ENCODE results near the gene KAT2B.
"Not testable (repeated sequence)": the region's sequence is repeated elsewhere in the genome, so short reads cannot be mapped to it uniquely, and the experiment has no call there.

Gene KAT2B

DNA sequence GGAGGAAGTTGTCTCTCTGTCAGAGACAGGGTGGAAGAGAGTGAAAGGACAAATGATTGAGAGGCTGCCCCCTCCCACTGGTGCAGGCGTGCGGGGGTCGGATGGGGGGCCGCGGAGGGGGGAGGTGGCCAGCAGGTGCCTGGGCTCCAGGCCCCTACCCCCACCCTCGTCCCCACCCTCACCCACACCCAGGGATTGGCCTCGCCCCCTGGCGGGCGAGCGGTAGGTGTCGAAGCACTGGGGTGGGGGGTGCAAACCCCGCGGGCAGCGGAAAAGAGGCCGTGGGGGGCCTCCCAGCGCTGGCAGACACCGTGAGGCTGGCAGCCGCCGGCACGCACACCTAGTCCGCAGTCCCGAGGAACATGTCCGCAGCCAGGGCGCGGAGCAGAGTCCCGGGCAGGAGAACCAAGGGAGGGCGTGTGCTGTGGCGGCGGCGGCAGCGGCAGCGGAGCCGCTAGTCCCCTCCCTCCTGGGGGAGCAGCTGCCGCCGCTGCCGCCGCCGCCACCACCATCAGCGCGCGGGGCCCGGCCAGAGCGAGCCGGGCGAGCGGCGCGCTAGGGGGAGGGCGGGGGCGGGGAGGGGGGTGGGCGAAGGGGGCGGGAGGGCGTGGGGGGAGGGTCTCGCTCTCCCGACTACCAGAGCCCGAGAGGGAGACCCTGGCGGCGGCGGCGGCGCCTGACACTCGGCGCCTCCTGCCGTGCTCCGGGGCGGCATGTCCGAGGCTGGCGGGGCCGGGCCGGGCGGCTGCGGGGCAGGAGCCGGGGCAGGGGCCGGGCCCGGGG lies at the start of gene KAT2B:
Gene KAT2B, plus strand, starts transcription at position 682 of the 783 bp plus-strand sequence. Its CDS starts 32 bp downstream, at position 714.
- peak; percentile 92 for DNase-seq (ENCODE audit: low spot score)

DNA sequence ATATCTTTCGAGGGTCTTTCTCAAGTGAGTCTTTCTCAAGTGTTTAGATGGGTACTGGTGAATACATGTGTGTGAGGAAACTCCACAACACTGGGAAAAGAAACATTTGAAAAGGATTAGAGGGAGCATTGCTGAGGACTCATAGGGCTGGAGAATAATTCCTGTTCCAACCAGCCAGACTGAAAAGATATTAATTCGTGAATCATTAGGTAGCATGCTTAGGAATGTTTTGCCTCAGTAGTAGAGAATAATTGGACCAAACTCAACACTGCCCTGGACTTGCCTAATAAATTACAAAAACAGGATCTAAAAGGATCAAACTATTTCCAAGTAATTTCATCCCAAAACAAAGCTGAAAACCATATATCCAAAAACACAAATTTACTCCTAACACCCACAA lies 45.5 kb upstream of the KAT2B start:
- DNase-seq (ENCODE audit: low spot score), result no peak

DNA sequence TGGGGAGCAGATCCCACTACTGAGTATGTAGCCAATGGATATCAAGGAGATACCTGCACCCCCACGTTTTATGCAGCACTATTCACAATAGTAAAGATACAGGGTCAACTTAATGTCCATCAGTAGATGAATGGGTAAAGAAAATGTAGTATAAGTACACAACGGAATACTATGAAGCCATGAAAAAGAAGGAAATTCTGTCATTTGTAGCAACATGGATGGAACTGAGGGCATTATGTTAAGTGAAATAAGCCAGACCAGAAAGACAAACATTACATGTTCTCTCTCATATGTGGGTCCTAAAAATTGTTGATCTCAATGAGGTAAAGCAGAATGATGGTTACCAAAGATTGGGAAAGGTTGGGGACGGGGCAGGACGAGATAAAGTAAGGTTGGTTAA lies 42.7 kb upstream of the KAT2B start:
- no peak for DNase-seq (ENCODE audit: low spot score)

DNA sequence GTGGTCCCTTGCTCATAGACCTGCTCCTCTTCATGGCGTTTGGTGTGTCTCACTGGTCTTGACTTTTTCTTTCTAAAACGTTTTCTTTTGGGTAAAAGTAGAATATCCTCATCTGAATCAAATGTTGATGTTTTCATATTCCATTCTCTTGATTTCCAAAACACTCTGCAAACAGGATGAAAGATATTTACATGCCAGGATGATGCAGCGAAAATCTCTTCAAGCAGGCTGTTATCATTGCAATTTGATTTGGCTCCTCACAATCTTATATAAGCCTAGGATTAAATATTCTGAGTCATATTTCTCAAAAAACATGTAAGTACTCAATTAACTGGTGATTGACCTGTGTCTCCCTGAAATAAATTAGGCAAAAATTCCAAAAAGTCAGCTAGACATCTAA lies 38.3 kb upstream of the KAT2B start:
- no peak for DNase-seq (ENCODE audit: low spot score)

DNA sequence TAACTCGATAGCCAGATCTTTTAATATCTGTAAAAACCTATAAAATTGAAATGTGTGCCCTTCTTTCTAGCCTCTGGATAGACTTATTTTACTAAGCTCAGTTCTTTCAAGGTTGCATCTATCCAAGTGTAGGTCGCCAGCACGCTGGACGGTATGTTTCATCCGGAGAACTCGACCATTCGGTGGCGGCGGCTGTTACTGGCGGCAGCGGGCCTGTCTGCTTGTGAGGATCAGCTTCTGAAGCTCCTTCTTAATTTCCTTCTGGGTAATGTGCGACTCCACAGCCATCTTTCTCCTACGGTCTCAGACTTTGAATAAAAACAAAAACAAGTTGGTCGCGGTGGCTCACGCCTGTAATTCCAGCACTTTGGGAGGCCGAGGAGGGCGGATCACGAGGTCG lies 32.3 kb upstream of the KAT2B start:
- DNase-seq (ENCODE audit: low spot score), result no peak

DNA sequence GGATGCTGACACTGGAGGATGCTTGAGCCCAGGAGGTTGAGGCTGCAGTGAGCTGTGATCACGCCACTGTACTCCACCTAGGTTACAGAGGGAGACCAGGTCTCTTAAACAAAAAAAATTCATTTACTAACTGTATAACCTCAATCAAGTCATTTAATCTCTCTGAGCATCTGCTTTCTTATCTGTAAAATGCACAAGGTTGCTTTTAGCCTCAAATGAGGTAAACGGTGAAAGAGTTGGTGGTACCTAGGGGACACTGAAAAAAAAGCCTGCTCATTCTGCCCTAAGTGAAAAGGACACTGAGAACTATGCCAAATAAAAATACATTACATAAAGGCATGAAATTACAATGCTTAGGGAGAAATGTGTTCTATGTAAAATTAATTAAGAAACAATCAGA lies 31.6 kb upstream of the KAT2B start:
- no peak for DNase-seq (ENCODE audit: low spot score)

DNA sequence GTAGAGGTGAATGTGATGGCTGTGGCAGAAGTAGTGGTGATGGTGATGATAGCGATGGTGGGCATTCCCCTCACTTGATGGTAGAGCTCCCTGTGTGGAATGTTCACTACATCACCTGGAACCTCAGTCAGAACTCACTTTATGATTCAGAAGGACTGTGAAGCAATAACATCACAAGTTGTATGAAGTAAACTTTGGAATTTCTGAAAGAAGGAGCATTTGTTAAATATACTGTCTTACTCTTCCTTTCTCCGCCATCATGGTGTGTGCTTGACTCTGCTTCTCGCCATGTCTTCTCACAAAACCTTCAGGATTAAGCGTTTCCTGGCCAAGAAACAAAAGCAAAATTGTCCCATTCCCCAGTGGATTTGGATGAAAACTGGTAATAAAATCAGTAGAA lies 28.1 kb upstream of the KAT2B start, which contains the start of gene PP2D1:
Gene PP2D1, minus strand, starts transcription at position 101 of the 400 bp plus-strand sequence. CDS start 192 bp downstream, outside the sequence.
- DNase-seq (ENCODE audit: low spot score), result no peak

DNA sequence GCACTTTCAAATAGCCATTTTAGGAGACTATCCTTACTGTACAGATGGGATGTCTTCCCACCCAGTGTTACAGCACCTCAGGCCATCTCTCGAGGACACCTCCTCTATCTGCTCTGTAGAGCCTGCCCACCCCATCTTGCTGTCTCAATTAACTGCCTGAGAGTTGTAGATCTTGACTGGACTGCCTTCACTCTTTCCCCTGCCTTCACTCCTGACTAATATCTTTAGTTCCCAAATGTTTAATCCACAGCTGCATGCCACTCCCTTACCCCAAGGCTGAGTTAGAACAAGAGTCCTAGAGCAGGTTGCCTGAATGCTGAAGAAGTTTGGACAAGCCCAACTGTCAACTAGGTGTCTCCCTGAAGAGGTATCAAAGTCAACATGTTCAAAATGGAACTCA lies 26.9 kb upstream of the KAT2B start:
- no peak for DNase-seq (ENCODE audit: low spot score)

DNA sequence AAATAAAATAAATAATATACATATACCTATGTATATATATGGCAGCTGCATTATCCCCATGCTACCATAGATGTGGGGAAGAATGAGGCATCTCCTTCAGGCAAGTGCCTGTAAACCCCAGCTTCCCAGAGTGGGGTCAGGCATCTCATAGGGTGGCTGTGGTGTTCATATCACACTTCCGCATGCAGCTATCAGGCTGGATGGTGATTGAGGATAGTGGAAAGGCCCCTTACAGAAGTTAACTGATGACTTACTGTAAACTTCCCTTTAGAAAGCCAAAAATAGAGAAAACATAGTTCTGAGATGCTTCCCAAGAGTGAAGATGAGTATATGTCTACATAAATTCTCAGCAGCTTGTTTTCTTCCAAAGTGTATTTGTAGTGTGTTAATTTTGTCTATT lies 24.7 kb upstream of the KAT2B start:
- no peak for DNase-seq (ENCODE audit: low spot score)

DNA sequence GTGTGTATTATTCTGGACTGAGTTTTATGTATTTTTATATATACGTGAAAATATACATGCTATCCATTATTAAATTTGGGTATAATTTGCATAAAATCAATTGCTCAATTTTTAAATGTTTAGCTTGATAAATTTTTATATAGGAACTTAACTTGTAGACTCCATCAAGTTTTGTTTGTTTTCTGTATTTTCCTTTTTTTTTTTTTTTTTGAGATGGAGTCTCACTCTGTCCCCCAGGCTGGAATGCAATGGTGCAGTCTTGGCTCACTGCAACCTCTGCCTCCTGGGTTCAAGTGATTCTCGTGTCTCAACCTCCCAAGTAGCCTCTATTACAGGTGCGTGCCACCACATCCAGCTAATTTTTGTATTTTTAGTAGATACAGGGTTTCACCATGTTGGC lies 24.2 kb upstream of the KAT2B start:
- DNase-seq (ENCODE audit: low spot score), result not testable (repeated sequence)

DNA sequence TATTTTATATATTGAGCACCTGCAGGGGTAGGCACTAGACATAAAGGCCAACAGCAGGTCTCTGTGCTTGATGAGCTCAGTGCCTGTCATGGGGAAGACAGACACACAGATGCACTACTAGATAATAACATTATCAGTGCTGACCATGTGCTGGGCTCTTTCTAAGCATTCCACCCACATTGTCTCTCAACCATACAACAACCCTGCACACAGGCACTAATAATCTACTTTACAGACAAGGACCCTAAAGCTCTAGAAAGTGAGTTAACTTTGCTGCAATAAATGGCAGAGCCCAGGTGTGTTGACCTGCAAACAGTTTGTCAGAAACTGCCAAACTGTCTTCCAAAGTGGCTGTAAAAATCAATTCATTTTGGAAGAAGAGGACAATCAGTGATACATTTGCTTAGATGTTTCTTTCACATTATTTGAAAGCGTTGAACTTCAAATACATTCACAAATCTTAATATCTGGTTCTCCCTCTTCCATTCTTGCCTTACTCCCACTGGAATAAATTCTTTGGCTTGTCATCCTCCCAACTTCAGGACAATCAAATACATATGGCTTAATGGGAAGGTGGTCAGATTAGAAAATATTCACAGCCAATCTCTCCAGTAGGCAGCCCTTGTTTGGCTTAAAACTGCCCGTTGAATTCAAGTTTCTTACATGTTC lies 17.2 kb upstream of the KAT2B start:
- no peak for DNase-seq (ENCODE audit: low spot score)

DNA sequence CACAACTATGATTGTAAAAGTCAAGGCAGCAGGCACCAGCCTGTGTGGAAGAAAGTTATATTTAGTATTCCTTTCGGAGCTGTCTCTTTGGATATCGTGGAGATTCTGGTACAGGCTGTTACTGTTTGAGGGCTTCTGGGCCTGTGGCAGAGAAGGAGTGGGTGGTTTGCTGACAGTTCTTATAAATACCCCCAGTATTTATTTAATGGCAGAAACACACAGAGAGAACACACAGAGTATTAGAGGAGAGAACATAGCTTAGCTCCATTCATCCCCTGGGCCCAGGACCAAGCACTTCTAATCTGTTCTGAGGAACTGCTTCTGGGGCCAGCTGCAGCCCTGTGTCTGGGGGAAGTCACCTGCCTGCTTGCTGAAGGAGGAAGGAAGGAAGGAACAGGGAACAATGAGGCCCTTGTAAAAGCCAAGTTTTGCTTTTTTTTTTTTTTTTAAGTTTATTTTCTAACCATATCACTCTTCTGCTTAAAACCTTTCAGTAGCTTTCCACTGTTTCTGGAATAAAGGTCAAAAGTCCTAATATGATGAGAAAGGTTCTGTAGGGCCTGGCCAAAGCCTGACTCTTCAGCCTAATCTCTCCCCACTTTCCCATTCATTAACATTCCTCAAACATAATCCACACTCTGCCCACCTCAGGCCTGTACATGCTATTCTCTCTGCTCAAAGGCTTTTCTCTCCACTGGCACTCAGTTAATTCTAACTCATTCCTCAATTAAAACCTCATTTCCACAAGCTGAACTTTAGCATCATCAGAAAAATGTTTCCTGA lies 16.4 kb upstream of the KAT2B start:
- peak; percentile 56 for DNase-seq (ENCODE audit: low spot score)

DNA sequence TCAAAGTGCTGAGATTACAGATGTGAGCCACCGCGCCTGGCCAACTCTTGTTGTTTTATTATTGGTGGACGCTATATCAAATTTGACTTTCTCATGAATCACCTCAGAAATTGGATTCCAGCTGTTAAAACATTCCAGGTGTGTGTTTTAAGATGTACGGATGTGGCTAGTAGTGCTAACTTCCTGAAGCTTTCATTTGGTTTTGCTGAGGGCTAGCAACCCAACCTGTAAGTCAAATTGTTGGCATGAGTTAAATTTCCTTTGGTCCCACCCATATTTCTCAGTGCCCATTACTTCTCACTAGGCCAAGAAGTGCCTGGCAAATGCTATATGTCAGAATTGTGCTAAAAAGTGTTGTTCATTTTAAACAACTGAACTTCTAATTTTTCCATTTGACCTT lies 13.1 kb upstream of the KAT2B start:
- DNase-seq (ENCODE audit: low spot score), result no peak

DNA sequence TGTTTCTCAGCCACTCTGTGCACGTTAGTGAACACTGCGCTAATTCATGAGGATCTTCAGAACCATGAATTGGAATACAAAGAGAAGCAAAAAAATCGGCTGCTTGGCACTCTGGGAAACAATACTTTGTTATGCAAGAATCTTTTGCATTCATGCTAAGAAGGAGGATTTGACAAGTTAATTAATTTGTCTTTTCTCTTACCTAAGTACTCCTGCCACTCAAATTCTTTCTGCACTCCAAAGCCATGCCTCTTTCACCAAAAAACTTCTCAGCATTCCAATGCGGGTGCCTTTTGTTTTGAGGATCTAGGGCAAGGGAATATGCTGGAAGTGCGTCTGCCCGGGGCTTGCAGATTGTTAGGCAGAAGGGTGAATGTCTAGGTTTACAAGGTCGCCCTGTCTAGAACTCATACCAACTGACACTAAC lies 11.3 kb upstream of the KAT2B start:
- DNase-seq (ENCODE audit: low spot score), result peak; percentile 70

DNA sequence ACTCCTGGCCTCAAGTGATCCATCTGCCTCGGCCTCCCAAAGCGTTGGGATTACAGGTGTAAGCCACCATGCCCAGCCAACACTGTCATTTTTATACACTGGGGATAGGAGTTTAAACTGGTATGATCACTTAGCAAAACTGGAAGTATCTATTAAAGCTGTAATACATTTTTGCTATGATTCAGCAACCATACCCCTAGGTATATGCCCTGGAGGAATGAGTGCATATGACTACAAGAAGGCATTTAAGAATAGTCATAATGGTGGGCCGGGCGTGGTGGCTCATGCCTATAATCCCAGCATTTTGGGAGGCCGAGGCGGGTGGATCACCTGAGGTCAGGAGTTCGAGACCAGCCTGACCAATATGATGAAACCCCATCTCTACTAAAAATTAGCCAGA lies 8.3 kb upstream of the KAT2B start:
- DNase-seq (ENCODE audit: low spot score), result not testable (repeated sequence)

DNA sequence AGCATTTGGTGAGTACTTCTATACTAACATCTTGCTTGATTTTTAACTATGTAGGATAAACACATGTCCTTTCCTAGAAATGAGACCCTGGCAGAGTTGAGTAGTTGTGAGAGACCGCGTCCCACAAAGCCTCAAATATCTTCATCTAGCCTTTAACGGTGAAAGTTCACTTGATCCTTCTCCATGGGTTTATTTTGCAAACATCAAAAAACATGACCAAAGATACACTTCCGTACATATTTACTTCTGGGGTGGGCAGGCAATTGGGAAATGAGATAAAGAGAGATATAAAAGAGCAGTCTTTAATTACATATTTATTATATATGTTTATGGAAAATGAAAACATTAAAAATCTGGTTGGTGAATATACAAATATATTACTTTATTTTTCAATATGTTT lies 5.2 kb upstream of the KAT2B start:
- DNase-seq (ENCODE audit: low spot score), result no peak

DNA sequence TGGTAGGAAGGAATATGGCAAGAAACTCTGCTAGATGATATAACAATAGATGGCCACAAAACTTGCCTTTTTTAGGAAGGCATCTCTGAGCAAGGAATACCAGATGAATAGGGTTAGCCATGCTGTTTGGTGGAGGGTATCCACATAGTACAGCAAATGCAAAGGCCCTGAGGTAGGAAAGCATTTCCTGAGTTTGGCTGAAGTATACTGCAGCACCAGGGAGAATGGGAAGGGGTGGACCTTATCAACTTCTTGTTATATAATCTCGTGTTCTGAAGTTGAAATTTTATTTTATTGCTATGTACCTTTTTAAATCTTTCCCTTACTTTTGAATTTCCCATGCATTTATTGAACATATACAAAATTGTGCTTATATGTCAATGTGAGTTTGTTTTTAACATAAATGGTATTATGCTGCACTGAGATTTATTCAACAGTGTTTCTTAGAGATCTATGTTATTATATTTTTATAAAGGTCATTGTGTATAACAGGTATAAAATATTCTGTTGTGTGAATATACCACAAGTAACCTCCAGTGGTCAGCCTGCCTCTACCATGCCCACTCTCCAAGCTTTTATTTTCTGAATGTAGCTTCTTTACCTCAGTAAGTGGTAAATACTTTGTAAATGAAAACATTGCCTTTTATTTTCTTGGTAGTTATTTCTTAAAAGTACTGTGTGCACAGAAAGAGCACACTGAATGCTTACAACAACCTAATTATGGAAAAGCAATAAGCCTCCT lies 2.8 kb upstream of the KAT2B start:
- DNase-seq (ENCODE audit: low spot score), result no peak

DNA sequence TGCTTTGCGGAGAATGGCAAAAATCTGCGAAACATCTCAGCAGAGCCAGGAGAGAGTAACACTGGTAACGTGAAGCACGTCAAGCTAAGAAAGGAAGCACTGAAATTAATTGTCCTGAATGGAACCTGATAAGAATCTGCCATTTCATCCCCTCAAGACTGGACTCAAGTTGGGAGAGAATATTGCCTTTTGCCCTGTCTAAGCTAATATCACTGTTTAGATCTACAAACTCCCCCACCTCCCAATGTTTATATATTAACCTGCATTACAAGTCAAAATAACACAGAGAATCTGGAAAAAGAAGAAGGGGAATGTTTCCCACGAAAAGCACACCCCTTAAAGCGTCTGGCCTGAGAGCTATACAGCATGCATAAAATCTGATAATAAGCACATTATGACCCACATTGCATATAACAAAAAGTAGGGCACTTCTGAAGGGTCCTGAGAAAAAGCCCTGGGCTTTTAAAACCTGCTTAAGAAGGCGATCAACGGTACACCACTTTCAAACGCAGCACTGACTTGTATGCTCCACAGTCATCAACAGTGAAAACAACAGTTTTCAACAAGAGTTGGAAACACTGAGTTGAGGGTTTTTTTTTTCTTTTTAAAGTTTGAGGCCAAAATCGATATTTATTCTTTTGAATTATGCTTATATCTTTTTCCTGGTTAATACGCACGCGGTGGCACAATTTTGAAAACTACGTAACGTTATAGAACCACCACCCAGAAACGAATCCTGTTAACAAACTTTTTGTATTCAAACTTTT lies 1.4 kb upstream of the KAT2B start:
- DNase-seq (ENCODE audit: low spot score), result no peak

DNA sequence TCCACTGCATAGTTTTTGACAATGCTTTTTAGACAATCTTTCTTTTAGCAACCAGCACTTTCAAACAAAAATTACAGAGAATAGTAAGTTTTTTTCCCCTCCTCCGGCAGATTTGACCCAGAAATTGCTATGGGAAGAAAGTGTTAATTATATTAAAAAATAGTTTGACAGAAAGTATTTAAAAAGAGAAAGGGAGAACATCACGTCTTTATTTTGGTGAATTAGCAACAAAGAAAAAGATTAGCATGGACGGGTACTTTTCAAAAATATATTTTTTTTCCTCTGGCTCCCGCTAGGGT lies 831 bp upstream of the KAT2B start:
- DNase-seq (ENCODE audit: low spot score), result no peak

DNA sequence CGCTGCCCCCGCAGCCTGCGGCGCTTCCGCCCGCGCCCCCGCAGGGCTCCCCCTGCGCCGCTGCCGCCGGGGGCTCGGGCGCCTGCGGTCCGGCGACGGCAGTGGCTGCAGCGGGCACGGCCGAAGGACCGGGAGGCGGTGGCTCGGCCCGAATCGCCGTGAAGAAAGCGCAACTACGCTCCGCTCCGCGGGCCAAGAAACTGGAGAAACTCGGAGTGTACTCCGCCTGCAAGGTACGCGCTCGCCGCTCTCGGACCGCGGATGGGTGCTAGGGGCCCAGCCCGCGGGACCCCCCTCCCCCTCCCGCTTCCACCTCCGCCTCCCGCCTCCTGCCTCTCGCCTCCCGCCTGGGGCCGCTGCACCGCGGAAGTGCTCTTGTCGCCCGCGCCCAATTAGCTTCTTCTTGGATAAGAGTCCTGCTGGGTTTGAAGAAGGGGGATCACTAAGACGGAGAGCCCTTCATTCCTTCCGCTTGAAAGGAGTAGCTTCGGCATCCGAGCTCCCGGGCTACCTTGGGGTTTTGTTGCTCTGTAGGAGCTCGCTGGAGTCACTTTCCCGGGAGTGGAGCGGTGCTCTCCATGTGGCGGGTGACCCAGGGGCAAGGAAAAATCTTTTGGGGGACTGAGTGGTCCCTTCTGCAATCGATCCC lies 426 bp downstream of the KAT2B start:
- DNase-seq (ENCODE audit: low spot score), result peak; percentile 85

DNA sequence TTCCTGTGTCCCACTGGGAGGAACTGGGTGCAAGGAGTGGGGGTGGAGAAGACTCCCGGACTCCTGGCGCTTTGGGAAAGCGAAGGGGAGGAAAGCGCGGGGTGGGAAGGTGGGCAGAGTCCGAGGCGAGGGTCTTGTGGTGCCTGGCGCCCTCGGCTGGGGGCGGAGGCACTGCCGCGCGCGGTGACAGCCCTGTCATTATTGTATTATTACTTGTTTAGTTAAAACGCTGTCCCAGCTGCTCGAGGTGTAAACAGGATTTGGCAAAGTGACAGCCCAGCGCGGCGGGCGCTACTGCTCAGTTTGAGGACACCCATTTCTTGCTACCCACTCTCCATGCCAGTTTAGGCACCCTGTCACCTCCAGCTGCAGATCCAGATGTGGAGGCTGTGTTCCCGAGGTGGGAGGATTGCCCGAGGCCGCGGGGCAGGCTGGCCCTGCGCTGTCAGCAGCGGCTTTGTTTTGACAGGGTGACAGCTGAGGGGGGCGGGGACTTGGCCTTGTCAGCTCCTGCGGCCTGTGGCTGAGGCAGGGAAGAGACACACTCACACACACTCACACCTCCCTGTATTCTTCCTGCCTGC lies 1.0 kb downstream of the KAT2B start:
- DNase-seq (ENCODE audit: low spot score), result peak; percentile 95
